NCI-H2029 treated with DMSO at 0.1 percent for 48 hours (cell line): ENCODE results near the gene IL1RL2.

ENCODE experiments used
- DNase-seq: peaks from one replicate; lab custom pipeline; 2025; lab: John Stamatoyannopoulos, UW

IL1RL2 gene

GRCh38 chr2:102158011-102158755 lies 28.6 kb upstream of the IL1RL2 start:
- DNase-seq: no peak

GRCh38 chr2:102159295-102159694 lies 27.5 kb upstream of the IL1RL2 start:
- DNase-seq: no peak

- DNase-seq: no peak
Observed at GRCh38 chr2:102166189-102166845, 20.5 kb upstream of the IL1RL2 start.

- DNase-seq: no peak
Observed at GRCh38 chr2:102168026-102168771, 18.6 kb upstream of the IL1RL2 start.

GRCh38 chr2:102171946-102172345 lies 14.9 kb upstream of the IL1RL2 start:
- DNase-seq: no peak

- no peak for DNase-seq
Observed at GRCh38 chr2:102172745-102173144, 14.1 kb upstream of the IL1RL2 start.

- DNase-seq: no peak
Observed at GRCh38 chr2:102176172-102176571, 10.7 kb upstream of the IL1RL2 start.

- DNase-seq: no peak
Observed at GRCh38 chr2:102177814-102178478, 8.9 kb upstream of the IL1RL2 start.

- DNase-seq: no peak
Observed at GRCh38 chr2:102179061-102179460, 7.8 kb upstream of the IL1RL2 start.

GRCh38 chr2:102179788-102180686 lies 6.8 kb upstream of the IL1RL2 start:
- DNase-seq: no peak

GRCh38 chr2:102180687-102180999 lies 6.2 kb upstream of the IL1RL2 start:
- no peak for DNase-seq

GRCh38 chr2:102181376-102181775 lies 5.4 kb upstream of the IL1RL2 start:
- DNase-seq: no peak

GRCh38 chr2:102181919-102182635 lies 4.7 kb upstream of the IL1RL2 start:
- no peak for DNase-seq

- no peak for DNase-seq
Observed at GRCh38 chr2:102184018-102184417, 2.8 kb upstream of the IL1RL2 start.

GRCh38 chr2:102184568-102184967 lies 2.3 kb upstream of the IL1RL2 start:
- no peak for DNase-seq

- DNase-seq: no peak
Observed at GRCh38 chr2:102185347-102185746, 1.5 kb upstream of the IL1RL2 start.

GRCh38 chr2:102187496-102188150 lies 800 bp downstream of the IL1RL2 start:
- no peak for DNase-seq

- DNase-seq: no peak
Observed at GRCh38 chr2:102190430-102191107, 3.7 kb downstream of the IL1RL2 start.

GRCh38 chr2:102191501-102191900 lies 4.7 kb downstream of the IL1RL2 start:
- no peak for DNase-seq

- no peak for DNase-seq
Observed at GRCh38 chr2:102193074-102193473, 6.3 kb downstream of the IL1RL2 start.
